Esophagus muscularis mucosa (tissue), 4 donors: ENCODE results near the gene CLSTN3. TPM values are rescaled to one million over a fixed set of nuclear protein-coding genes. Genes with fewer than 3 reads are reported as not detected.

Experiments
- DNase-seq: peaks from one replicate; pipeline ENCODE4 v3.0.0-alpha.2; 2017; ENCODE audit errors: extremely low spot score
- H3K27ac ChIP-seq, 4 donors: fragments of 200-600 bp; sonication (generic); replicated peaks in 1 of 4; 1 replicate in 3 of 4; 2 replicates in 1 of 4; pipeline ENCODE4 v1.5.1; 2016 to 2019; ENCODE audit warnings: mild to moderate bottlenecking in 1 of 4
- H3K27me3 ChIP-seq, 4 donors: fragments of 200-600 bp; sonication (generic); one replicate each; pipeline versions ENCODE4 v1.5.1 to v1.6.0; 2016 to 2019
- H3K36me3 ChIP-seq, 4 donors: fragments of 200-600 bp; sonication (generic); one replicate each; pipeline ENCODE4 v1.5.1; 2016 to 2019
- H3K4me1 ChIP-seq, 4 donors: fragments of 200-600 bp; sonication (generic); one replicate each; pipeline ENCODE4 v1.5.1; 2016 to 2019
- H3K4me3 ChIP-seq, 4 donors: fragments of 200-600 bp; sonication (generic); 1 replicate in 2 of 4; 2 replicates in 2 of 4; pipeline ENCODE4 v1.5.1; 2016 to 2019; ENCODE audit warnings: mild to moderate bottlenecking in 4 of 4, moderate library complexity in 1 of 4
- H3K9me3 ChIP-seq, 4 donors: fragments of 200-600 bp; sonication (generic); 1 replicate in 3 of 4; 2 replicates in 1 of 4; pipeline ENCODE4 v1.5.1; 2016 to 2019
- EP300 ChIP-seq: sonication (generic); formaldehyde crosslinking; IDR thresholded peaks from one replicate; pipeline ENCODE4 v1.6.1; 2017; ENCODE audit warnings: antibody characterized with exemption
- POLR2A ChIP-seq: fragments of 450-650 bp; IDR thresholded peaks from one replicate; pipeline ENCODE4 v1.6.1; 2017; ENCODE audit warnings: antibody characterized with exemption, moderate library complexity, mild to moderate bottlenecking, low read depth
- POLR2AphosphoS5 ChIP-seq, 2 donors: sonication (generic); formaldehyde crosslinking; IDR thresholded peaks; one replicate each; pipeline ENCODE4 v1.6.1; 2017; ENCODE audit warnings: antibody characterized with exemption in 2 of 2
- WGBS: methylation state at CpG from one replicate; pipeline ENCODE4 v1.1.5; 2018; 5-methylcytosine and 5-hydroxymethylcytosine counted together
- intact Hi-C: fragments of 100-400 bp; cut with DNase I; formaldehyde crosslinking; loops from one replicate; pipeline ENCODE4 v1.15.1; 2023
- total RNA-seq, 4 donors: library from RNA; depleted of rRNA; stranded (reverse); fragments of >200 nt; gene quantifications; one replicate each; pipeline versions ENCODE4 v1.1.0 to v1.2.1, GENCODE V29; 2016
- TF ChIP-seq, protein P1 (sequence below), 3 experiments: fragments of 200-600 bp in 2 of 3; fragments of 450-650 bp in 1 of 3; sonication (generic) in 2 of 3; IDR thresholded peaks; one replicate each; pipeline ENCODE4 v1.5.1; 2017 to 2019; ENCODE audit warnings: antibody characterized with exemption in 3 of 3, mild to moderate bottlenecking in 2 of 3, moderate library complexity in 1 of 3

Gene CLSTN3
- total RNA-seq, 4 donors from 2014 or later: 9.6 to 25.6 (median 19.3) TPM

DNA sequence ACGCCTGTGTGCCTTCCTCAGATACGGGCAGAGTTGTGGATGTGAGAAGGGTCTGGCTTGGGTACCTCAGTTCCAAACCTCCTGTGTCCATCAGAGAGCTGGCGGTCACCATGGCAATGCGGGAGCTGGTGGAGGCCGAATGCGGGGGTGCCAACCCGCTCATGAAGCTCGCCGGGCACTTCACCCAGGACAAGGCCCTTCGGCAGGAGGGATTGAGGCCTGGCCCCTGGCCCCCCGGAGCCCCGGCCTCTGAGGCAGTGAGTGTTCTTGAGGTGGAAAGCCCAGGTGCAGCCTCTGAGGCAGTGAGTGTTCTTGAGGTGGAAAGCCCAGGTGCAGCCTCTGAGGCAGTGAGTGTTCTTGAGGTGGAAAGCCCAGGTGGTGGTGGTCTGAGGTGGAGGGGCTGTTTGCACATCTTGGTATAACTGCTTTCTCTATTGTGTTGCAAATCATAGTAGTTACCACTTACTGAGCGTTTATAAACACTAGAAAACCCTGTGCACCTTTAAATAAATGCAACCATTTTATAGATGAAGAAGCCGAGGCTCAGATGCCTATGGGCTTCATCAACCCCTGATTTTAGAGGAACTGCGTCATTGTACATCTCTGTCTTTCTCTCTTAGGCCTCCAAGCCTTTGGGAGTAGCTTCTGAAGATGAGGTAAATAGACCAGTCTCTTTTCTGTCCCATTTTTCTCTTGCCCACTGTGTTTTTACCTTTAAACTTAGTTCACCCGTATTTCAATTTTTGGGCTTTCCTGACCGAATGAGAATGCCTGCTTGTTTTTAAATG is 60.3 kb downstream of the CLSTN3 start:
- H3K9me3 ChIP-seq: no peaks in the 10 kb centered on the region
- H3K36me3 ChIP-seq: peaks cover 13 to 33% (median 20%) of the 10 kb centered on the region in 4 donors
- H3K4me3 ChIP-seq: peak overlapping the region; percentile 76 to 97 (median 87)
- no peak for TF ChIP-seq POLR2AphosphoS5 (IDR thresholded peaks at IDR 0.05)
- TF ChIP-seq, protein P1, sequence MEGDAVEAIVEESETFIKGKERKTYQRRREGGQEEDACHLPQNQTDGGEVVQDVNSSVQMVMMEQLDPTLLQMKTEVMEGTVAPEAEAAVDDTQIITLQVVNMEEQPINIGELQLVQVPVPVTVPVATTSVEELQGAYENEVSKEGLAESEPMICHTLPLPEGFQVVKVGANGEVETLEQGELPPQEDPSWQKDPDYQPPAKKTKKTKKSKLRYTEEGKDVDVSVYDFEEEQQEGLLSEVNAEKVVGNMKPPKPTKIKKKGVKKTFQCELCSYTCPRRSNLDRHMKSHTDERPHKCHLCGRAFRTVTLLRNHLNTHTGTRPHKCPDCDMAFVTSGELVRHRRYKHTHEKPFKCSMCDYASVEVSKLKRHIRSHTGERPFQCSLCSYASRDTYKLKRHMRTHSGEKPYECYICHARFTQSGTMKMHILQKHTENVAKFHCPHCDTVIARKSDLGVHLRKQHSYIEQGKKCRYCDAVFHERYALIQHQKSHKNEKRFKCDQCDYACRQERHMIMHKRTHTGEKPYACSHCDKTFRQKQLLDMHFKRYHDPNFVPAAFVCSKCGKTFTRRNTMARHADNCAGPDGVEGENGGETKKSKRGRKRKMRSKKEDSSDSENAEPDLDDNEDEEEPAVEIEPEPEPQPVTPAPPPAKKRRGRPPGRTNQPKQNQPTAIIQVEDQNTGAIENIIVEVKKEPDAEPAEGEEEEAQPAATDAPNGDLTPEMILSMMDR (IDR thresholded peaks at IDR 0.05): no peak
- TF ChIP-seq EP300: no peak
- TF ChIP-seq POLR2A: no peak
- intact Hi-C loops: no loop called here
- WGBS: 53% methylated on average over 5 of the region's 17 CpGs
- peaks cover 20 to 39% (median 28%) of the 10 kb centered on the region in 4 donors for H3K4me1 ChIP-seq
- no peaks in the 10 kb centered on the region for H3K27me3 ChIP-seq
- DNase-seq: peak; percentile 12
- peak overlapping the region; percentile 89 to 95 (median 90) for H3K27ac ChIP-seq

- Histone ChIP-seq H3K4me1 (peaks cover 12 to 31% (median 21%) of the 10 kb centered on the region in 4 donors), H3K27ac (no peak overlapping the region), H3K9me3 (no peaks in the 10 kb centered on the region), H3K36me3 (peaks cover 17 to 46% (median 24%) of the 10 kb centered on the region in 4 donors), H3K27me3 (no peaks in the 10 kb centered on the region), H3K4me3 (no peak overlapping the region)
- DNase-seq: no peak
- no peak for TF ChIP-seq POLR2A
- TF ChIP-seq EP300: no peak
- TF ChIP-seq, protein P1 (IDR thresholded peaks at IDR 0.05): no peak
- no peak for TF ChIP-seq POLR2AphosphoS5 (IDR thresholded peaks at IDR 0.05)
- 84% methylated on average over 2 of the region's 2 CpGs for WGBS
- intact Hi-C loops: no loop called here
Measured at GRCh38 chr12:7193674-7194073, 63.5 kb downstream of the CLSTN3 start.

DNA sequence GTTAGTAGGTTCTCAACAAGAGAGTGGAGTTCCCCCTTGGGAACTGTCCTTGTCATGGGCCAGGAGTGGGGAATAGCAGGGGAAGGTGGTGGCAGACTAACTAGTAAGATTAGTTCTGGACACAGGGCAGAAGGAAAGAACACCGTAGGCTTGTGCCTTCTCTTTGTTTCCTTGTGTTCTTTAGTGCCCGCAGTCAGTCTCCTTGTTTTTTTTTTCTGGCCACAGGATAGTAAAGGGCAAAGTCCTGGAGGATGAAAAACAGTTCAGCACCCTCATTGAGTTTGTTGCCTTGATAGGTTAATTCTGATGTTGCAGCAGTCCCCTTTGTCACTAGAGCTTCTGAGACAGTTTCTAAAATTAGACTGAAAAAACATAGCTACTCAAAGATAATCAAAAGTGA is 67.7 kb downstream of the CLSTN3 start:
- Histone ChIP-seq H3K9me3 (no peaks in the 10 kb centered on the region), H3K36me3 (peaks cover 21 to 58% (median 37%) of the 10 kb centered on the region in 4 donors), H3K27ac (no peak overlapping the region), H3K4me1 (no peaks in the 10 kb centered on the region), H3K4me3 (no peak overlapping the region), H3K27me3 (no peaks in the 10 kb centered on the region)
- intact Hi-C loops: no loop called here
- DNase-seq: peak; percentile 74
- TF ChIP-seq POLR2AphosphoS5 (IDR thresholded peaks at IDR 0.05) (no peak), EP300 (no peak), POLR2A (no peak)
- TF ChIP-seq, protein P1 (IDR thresholded peaks at IDR 0.05): no peak
- WGBS: 82% methylated on average over 2 of the region's 2 CpGs

DNA sequence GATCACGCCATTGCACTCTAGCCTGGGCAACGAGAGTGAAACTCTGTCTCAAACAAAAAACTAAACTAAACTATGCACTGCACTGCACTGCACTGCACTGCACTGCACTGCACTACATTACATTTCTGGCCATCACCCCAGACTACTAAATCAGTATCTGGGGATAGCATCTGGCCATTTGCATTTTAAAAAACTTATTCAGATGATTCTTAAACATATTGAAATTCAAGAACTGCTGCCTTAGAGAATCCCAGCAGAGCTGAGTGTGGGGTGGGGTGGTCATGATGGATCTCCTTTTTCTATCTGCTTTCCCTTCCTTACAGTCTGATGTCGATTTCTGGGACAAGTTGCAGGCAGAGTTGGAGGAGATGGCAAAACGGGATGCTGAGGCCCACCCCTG is 72.9 kb downstream of the CLSTN3 start:
- Histone ChIP-seq H3K36me3 (peaks cover 42 to 83% (median 72%) of the 10 kb centered on the region in 4 donors), H3K4me3 (no peak overlapping the region), H3K9me3 (no peaks in the 10 kb centered on the region), H3K27ac (no peak overlapping the region), H3K27me3 (no peaks in the 10 kb centered on the region), H3K4me1 (no peaks in the 10 kb centered on the region)
- intact Hi-C loops: no loop called here
- TF ChIP-seq POLR2AphosphoS5 (IDR thresholded peaks at IDR 0.05) (no peak), POLR2A (no peak), EP300 (no peak)
- TF ChIP-seq, protein P1 (IDR thresholded peaks at IDR 0.05): no peak
- DNase-seq: peak; percentile 74
- WGBS: 80% methylated on average over 4 of the region's 4 CpGs
